Endometrium (tissue), 2 donors: Measurements from ENCODE around the gene KRTAP10-3.

Source experiments
- FAIRE-seq: peaks from 2 replicates; lab custom pipeline; 2012; peaks lifted over from hg19 to GRCh38; lab: Jason Lieb, UNC
- donor health status: control.
- donor health status: control.

KRTAP10-3 gene

GRCh38 chr21:44515359-44516165 is 43.0 kb downstream of the KRTAP10-3 start:
- FAIRE-seq = no peak

GRCh38 chr21:44514746-44515358 is 43.7 kb downstream of the KRTAP10-3 start:
- no peak for FAIRE-seq

GRCh38 chr21:44514218-44514520 is 44.4 kb downstream of the KRTAP10-3 start:
- no peak for FAIRE-seq

- no peak for FAIRE-seq
Measured at GRCh38 chr21:44513389-44514217, 45.0 kb downstream of the KRTAP10-3 start.

- no peak for FAIRE-seq
Measured at GRCh38 chr21:44512496-44513388, 45.9 kb downstream of the KRTAP10-3 start.

- FAIRE-seq = no peak
Measured at GRCh38 chr21:44511938-44512275, 46.7 kb downstream of the KRTAP10-3 start.

- FAIRE-seq = no peak
Measured at GRCh38 chr21:44511219-44511937, 47.2 kb downstream of the KRTAP10-3 start.

GRCh38 chr21:44510508-44511218 is 47.9 kb downstream of the KRTAP10-3 start:
- no peak for FAIRE-seq

- FAIRE-seq = no peak
Measured at GRCh38 chr21:44510109-44510507, 48.5 kb downstream of the KRTAP10-3 start.

- FAIRE-seq = no peak
Measured at GRCh38 chr21:44509539-44509938, 49.1 kb downstream of the KRTAP10-3 start.

GRCh38 chr21:44508711-44509445 is 49.7 kb downstream of the KRTAP10-3 start:
- no peak for FAIRE-seq

GRCh38 chr21:44508426-44508710 is 50.2 kb downstream of the KRTAP10-3 start:
- no peak for FAIRE-seq
